Central memory CD8-positive, alpha-beta T cell (primary cell): Measurements from ENCODE around the gene SEC61A1.

ENCODE experiments used
- ATAC-seq: fragments of 150-1000 bp; cut with Tn5 transposase; replicated peaks from 2 replicates; pipeline ENCODE4 v1.10.0; 2022; ENCODE audit warnings: mild to moderate bottlenecking, moderate FRiP score, moderate number of reproducible peaks; ENCODE audit not compliant: poor library complexity, severe bottlenecking; ENCODE audit errors: extremely low read depth
- DNase-seq, 2 donors: peaks; one replicate each; pipeline ENCODE4 v3.0.0; 2021; ENCODE audit warnings: low spot score in 2 of 2
- H3K27ac Mint-ChIP-seq: one replicate; pipeline ENCODE4 v1.8.0; 2022; ENCODE audit warnings: low read depth, mild to moderate bottlenecking, moderate library complexity, mixed read lengths
- H3K27me3 Mint-ChIP-seq: one replicate; pipeline ENCODE4 v1.8.0; 2022; ENCODE audit warnings: mixed read lengths
- H3K36me3 Mint-ChIP-seq: one replicate; pipeline ENCODE4 v1.8.0; 2022; ENCODE audit warnings: mild to moderate bottlenecking, moderate library complexity, mixed read lengths; ENCODE audit not compliant: insufficient read depth
- H3K4me1 Mint-ChIP-seq: one replicate; pipeline ENCODE4 v1.8.0; 2022; ENCODE audit warnings: mixed read lengths
- H3K4me3 Mint-ChIP-seq: one replicate; pipeline ENCODE4 v1.8.0; 2022; ENCODE audit warnings: mild to moderate bottlenecking, moderate library complexity, mixed read lengths
- H3K9me3 Mint-ChIP-seq: one replicate; pipeline ENCODE4 v1.8.0; 2022; ENCODE audit warnings: mixed read lengths

Gene SEC61A1

GRCh38 chr3:128051837-128052594, at the start of gene SEC61A1:
Gene SEC61A1, plus strand, starts transcription at chr3:128052437. Its CDS starts 116 bp downstream, at chr3:128052553.
- Mint-ChIP-seq H3K27me3 (peaks cover 5% of the 10 kb centered on the region), H3K36me3 (peaks cover 30% of the 10 kb centered on the region), H3K9me3 (no peaks in the 10 kb centered on the region), H3K4me1 (peaks cover 43% of the 10 kb centered on the region), H3K4me3 (peak within 1 kb of the TSS; percentile 96), H3K27ac (peak within 1 kb of the TSS; percentile 98)
- ATAC-seq (peak; percentile 95), DNase-seq (peak; percentile 85 to 91)

- H3K27me3 Mint-ChIP-seq: peaks cover 35% of the 10 kb centered on the region
- H3K4me3 Mint-ChIP-seq: no peak overlapping the region
- no peaks in the 10 kb centered on the region for H3K4me1 Mint-ChIP-seq
- no peaks in the 10 kb centered on the region for H3K9me3 Mint-ChIP-seq
- ATAC-seq: no peak
- no peak for DNase-seq
- no peak overlapping the region for H3K27ac Mint-ChIP-seq
- peaks cover 2% of the 10 kb centered on the region for H3K36me3 Mint-ChIP-seq
Observed at GRCh38 chr3:128004661-128005060, 47.6 kb upstream of the SEC61A1 start.

DNA sequence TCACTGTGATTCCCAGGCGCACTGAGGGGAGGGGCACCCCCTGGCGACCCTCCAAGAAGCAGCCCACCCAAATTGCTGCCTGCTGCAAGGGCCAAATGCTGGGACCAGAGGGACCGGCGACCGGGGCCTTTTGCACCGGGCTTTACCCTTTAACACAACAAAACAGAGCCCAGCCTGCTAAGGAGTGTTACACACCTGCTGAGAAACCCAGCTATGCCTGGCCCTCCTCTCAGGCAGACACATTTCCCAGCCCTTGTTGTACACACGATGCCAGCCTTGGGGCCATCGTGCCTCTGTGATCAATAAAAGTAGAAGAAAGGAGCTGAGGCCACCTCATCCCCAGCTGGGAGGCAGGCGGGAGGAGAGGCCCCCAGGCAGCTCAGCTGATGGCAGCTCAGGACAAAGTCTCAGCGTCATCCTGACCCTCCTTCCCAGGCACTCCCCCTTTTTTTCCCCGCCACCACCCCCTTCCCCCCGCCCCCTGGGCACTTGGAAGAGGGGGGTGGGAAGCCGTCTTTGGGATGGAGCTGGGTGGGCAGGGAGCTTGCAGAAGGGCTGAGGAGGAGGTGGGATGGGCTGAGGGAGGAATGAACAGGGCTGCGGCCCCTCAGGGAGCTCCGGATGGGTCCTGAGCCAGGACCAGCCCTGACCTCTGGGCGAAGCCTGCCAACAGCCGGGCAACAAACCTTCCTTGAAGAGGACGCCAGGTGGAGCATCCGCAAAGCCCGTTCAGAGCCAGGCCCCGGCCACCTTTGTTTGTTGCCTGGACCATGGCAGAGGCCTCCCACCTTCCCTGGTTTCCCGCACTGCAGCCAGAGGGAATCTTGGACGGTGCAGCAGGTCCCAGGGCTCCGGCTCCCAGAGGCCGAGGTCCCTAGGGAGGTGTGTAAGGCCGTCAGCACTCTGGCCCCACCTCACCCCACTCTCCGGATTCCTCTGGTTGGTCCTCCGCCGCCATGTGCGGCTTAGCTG, 45.9 kb upstream of the SEC61A1 start:
- DNase-seq (no peak), ATAC-seq (no peak)
- H3K4me1 Mint-ChIP-seq: no peaks in the 10 kb centered on the region
- H3K27ac Mint-ChIP-seq: no peak overlapping the region
- peaks cover 2% of the 10 kb centered on the region for H3K36me3 Mint-ChIP-seq
- peaks cover 40% of the 10 kb centered on the region for H3K27me3 Mint-ChIP-seq
- H3K9me3 Mint-ChIP-seq: no peaks in the 10 kb centered on the region
- H3K4me3 Mint-ChIP-seq: no peak overlapping the region

DNA sequence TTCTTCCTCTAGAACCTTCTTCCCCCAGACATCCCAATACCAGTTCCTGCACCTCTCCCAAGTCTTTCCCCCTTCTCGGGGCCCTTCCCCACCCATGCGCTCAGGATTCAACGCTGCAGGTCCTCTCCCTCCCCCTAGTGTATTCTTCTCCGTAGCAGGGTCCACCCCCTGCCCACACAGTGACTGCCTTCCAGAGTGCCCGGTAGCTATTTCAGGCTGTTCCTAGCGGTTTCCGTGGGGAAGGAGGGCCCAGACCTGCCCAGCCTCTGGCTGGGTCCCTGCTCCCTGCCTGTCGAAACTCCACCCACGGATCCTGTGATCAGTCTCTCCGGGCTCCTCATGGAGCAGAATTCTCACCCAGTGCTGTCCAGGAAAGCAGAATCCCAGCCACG, 45.2 kb upstream of the SEC61A1 start:
- Mint-ChIP-seq H3K9me3 (no peaks in the 10 kb centered on the region), H3K27me3 (peaks cover 45% of the 10 kb centered on the region), H3K4me3 (no peak overlapping the region), H3K36me3 (peaks cover 2% of the 10 kb centered on the region), H3K4me1 (no peaks in the 10 kb centered on the region), H3K27ac (no peak overlapping the region)
- DNase-seq (no peak), ATAC-seq (no peak)

DNA sequence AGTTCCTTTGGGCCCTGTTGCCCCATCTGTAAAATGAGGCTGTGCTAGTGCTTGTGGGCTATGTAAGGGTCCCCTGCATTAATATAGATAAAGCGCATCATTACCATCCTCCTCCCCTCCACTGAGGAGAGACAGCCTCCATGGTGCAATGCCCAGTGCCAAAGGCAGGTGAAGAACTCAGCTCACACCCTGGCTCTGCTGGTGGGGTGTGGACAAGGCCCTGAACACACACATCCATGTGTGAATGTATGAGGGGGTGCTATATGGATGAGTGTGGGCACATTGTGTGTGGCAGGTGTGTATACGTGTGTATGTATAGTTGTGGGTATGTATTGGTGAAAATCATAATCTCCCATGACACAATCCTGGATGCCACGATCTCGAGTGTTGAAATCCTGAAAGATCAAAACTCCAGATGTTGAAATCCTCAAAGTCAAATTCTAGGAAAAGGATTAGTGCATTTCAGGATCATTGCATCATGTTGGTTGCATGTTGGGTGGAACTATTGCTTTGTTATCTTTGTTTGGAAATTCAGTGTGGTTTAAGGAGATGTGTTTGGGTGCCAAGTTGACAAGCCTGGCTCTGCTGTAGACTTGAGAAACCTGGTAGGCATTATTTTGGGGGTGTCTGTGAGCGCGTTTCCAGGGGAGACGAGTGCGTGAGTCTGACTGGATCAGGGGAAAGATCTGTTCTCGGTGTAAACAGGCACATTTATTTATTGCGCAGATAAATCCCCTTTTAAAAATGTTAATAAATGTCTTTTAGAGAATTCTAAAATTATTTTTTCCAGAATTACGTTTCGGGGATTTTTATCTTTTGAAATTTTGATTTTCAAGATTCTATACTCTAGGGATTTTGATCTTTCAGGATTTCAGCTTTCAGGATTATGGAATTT, 42.0 kb upstream of the SEC61A1 start:
- no peaks in the 10 kb centered on the region for H3K9me3 Mint-ChIP-seq
- ATAC-seq: no peak
- no peak overlapping the region for H3K27ac Mint-ChIP-seq
- H3K27me3 Mint-ChIP-seq: peaks cover 39% of the 10 kb centered on the region
- H3K4me3 Mint-ChIP-seq: no peak overlapping the region
- H3K36me3 Mint-ChIP-seq: no peaks in the 10 kb centered on the region
- DNase-seq: no peak
- no peaks in the 10 kb centered on the region for H3K4me1 Mint-ChIP-seq

DNA sequence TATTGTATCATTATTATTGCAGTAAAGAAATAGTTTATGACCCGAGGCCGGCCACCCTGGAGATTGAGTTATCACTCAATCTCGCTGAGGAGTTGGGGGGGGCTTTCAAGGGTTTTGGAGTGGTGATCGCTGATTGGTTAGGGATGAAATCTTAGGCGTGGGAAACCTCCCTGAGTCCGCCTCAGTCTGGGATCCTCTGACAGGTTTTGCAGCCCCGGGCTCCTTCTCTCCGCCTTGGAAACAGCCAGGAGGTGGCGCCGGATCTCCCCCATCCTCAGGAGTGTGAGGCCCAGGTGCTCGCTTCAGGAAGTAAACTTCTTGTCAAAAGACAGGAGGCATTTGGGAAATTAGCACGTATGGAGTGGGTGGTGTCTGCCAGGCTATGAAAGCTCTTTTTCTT, 41.1 kb upstream of the SEC61A1 start:
- ATAC-seq: no peak
- no peaks in the 10 kb centered on the region for H3K4me1 Mint-ChIP-seq
- H3K27ac Mint-ChIP-seq: no peak overlapping the region

GRCh38 chr3:128012050-128012449, 40.2 kb upstream of the SEC61A1 start:
- H3K4me3 Mint-ChIP-seq: no peak overlapping the region
- ATAC-seq (no peak), DNase-seq (no peak)
- no peaks in the 10 kb centered on the region for H3K36me3 Mint-ChIP-seq
- no peaks in the 10 kb centered on the region for H3K9me3 Mint-ChIP-seq
- peaks cover 29% of the 10 kb centered on the region for H3K27me3 Mint-ChIP-seq
- no peak overlapping the region for H3K27ac Mint-ChIP-seq
- H3K4me1 Mint-ChIP-seq: no peaks in the 10 kb centered on the region

More for the DNA sequence above, 41.1 kb upstream of the SEC61A1 start:
- no peak for DNase-seq
- Mint-ChIP-seq H3K9me3 (no peaks in the 10 kb centered on the region), H3K36me3 (no peaks in the 10 kb centered on the region), H3K4me3 (no peak overlapping the region), H3K27me3 (peaks cover 32% of the 10 kb centered on the region)

- peaks cover 16% of the 10 kb centered on the region for H3K27me3 Mint-ChIP-seq
- no peaks in the 10 kb centered on the region for H3K9me3 Mint-ChIP-seq
- H3K4me1 Mint-ChIP-seq: no peaks in the 10 kb centered on the region
- H3K36me3 Mint-ChIP-seq: no peaks in the 10 kb centered on the region
- no peak overlapping the region for H3K27ac Mint-ChIP-seq
- no peak overlapping the region for H3K4me3 Mint-ChIP-seq
- ATAC-seq: no peak
- DNase-seq: no peak
Observed at GRCh38 chr3:128014548-128014947, 37.7 kb upstream of the SEC61A1 start.

- Mint-ChIP-seq H3K4me1 (no peaks in the 10 kb centered on the region), H3K36me3 (no peaks in the 10 kb centered on the region), H3K27ac (no peak overlapping the region), H3K4me3 (no peak overlapping the region), H3K27me3 (peaks cover 3% of the 10 kb centered on the region), H3K9me3 (no peaks in the 10 kb centered on the region)
- ATAC-seq (no peak), DNase-seq (no peak)
Observed at GRCh38 chr3:128016502-128016901, 35.7 kb upstream of the SEC61A1 start.

- Mint-ChIP-seq H3K4me3 (no peak overlapping the region), H3K36me3 (no peaks in the 10 kb centered on the region), H3K27ac (no peak overlapping the region), H3K27me3 (peaks cover 42% of the 10 kb centered on the region), H3K4me1 (no peaks in the 10 kb centered on the region), H3K9me3 (no peaks in the 10 kb centered on the region)
- no peak for ATAC-seq
- no peak for DNase-seq
Observed at GRCh38 chr3:128021768-128022372, 30.4 kb upstream of the SEC61A1 start.

- H3K36me3 Mint-ChIP-seq: peaks cover 1% of the 10 kb centered on the region
- DNase-seq (no peak), ATAC-seq (no peak)
- H3K9me3 Mint-ChIP-seq: no peaks in the 10 kb centered on the region
- H3K27ac Mint-ChIP-seq: no peak overlapping the region
- no peaks in the 10 kb centered on the region for H3K4me1 Mint-ChIP-seq
- H3K4me3 Mint-ChIP-seq: no peak overlapping the region
- H3K27me3 Mint-ChIP-seq: peaks cover 14% of the 10 kb centered on the region
Observed at GRCh38 chr3:128033102-128033501, 19.1 kb upstream of the SEC61A1 start.

GRCh38 chr3:128036119-128036518, 16.1 kb upstream of the SEC61A1 start:
- no peaks in the 10 kb centered on the region for H3K36me3 Mint-ChIP-seq
- peaks cover 17% of the 10 kb centered on the region for H3K27me3 Mint-ChIP-seq
- H3K4me3 Mint-ChIP-seq: no peak overlapping the region
- H3K27ac Mint-ChIP-seq: no peak overlapping the region
- no peak for ATAC-seq
- no peak for DNase-seq
- H3K4me1 Mint-ChIP-seq: no peaks in the 10 kb centered on the region
- no peaks in the 10 kb centered on the region for H3K9me3 Mint-ChIP-seq
